ENCODE results near the gene PRPF40A. TPM values are rescaled to one million over a fixed set of nuclear protein-coding genes. Genes with fewer than 3 reads are reported as not detected.

PRPF40A gene
- total RNA-seq, 2 donors from 2014 or later: 62.0 to 133 TPM

GRCh38 chr2:152676461-152676860, 40.8 kb downstream of the PRPF40A start:
- peaks cover 32% of the 10 kb centered on the region for H3K36me3 ChIP-seq
- H3K4me1 ChIP-seq (ENCODE audit: control insufficient read depth in 1 of 2, low read depth in 2 of 2): no peaks in the 10 kb centered on the region
- H3K4me3 ChIP-seq: no peak overlapping the region
- H3K27me3 ChIP-seq (replicated peaks; ENCODE audit: insufficient read depth): no peaks in the 10 kb centered on the region
- no peak overlapping the region for H3K27ac ChIP-seq
- no peaks in the 10 kb centered on the region for H3K9me3 ChIP-seq
- DNase-seq (ENCODE audit: low spot score) (no peak), ATAC-seq (ENCODE audit: insufficient number of reproducible peaks, low FRiP score, low read depth) (no peak)
- no peak for TF ChIP-seq CTCF (IDR thresholded peaks at IDR 0.05)

DNA sequence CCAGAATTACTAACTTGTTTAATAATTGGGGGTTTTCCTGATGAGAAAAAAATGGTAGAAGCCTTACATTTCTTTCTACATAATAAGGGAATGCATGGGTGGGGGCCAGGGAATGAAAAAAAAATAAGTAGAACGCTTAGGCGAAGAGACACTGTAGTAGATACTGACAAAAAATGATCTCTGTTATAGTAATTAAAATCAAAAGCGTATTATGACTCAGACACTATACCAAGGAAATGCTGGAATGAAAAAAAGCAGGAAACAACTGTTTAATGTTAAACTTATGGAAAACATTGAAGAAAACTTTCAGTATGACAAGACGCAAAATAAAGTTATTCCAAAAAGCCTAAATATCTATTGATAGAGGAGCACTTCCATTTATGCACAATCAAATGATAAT, 42.9 kb downstream of the PRPF40A start:
- ATAC-seq (ENCODE audit: insufficient number of reproducible peaks, low FRiP score, low read depth): no peak
- Histone ChIP-seq H3K9me3 (no peaks in the 10 kb centered on the region), H3K4me3 (no peak overlapping the region), H3K36me3 (peaks cover 33% of the 10 kb centered on the region), H3K4me1 (ENCODE audit: control insufficient read depth in 1 of 2, low read depth in 2 of 2) (no peaks in the 10 kb centered on the region), H3K27ac (no peak overlapping the region), H3K27me3 (replicated peaks; ENCODE audit: insufficient read depth) (no peaks in the 10 kb centered on the region)
- no peak for DNase-seq (ENCODE audit: low spot score)
- TF ChIP-seq CTCF (IDR thresholded peaks at IDR 0.05): no peak

DNA sequence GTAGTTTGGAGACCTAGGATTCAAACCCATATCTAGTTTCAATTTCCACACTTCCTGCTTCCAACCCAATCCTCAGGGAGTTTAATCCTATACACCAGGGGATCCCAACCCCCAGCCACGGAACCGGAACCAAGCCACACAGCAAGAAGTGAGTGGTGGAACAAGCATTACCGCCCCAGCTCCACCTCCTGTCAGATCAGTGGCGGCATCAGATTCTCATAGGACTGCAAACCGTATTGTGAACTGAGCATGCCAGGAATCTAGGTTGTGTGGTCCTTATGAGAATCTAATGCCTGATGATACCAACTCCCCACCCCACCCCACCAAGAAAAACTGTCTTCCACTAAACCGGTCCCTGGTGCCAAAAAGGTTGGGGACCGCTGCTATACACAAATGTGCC, 52.5 kb downstream of the PRPF40A start:
- no peak for TF ChIP-seq CTCF (IDR thresholded peaks at IDR 0.05)
- Histone ChIP-seq H3K9me3 (no peaks in the 10 kb centered on the region), H3K27me3 (replicated peaks; ENCODE audit: insufficient read depth) (no peaks in the 10 kb centered on the region), H3K4me3 (no peak overlapping the region), H3K36me3 (peaks cover 36% of the 10 kb centered on the region), H3K4me1 (ENCODE audit: control insufficient read depth in 1 of 2, low read depth in 2 of 2) (no peaks in the 10 kb centered on the region), H3K27ac (no peak overlapping the region)
- ATAC-seq (ENCODE audit: insufficient number of reproducible peaks, low FRiP score, low read depth) (no peak), DNase-seq (ENCODE audit: low spot score) (no peak)

DNA sequence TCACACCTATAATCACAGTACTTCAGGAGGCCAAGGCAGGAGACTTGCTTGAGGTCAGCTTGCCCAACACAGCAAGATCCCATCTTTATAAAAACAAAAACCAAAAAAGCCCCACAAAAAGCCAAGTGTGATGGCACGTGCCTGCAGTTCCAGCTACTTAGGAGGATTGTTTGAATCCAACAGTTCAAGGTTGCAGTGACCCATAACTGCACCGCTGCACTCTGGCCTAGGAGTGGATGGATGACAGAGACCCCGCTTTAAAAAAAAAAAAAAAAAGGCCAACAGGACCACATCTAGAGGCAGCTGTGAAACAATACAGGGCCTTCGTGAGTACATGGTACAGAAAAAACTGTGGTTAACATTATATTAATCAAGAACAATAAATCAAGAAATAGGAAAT, 56.2 kb downstream of the PRPF40A start:
- Histone ChIP-seq H3K9me3 (no peaks in the 10 kb centered on the region), H3K36me3 (peaks cover 53% of the 10 kb centered on the region), H3K27ac (no peak overlapping the region), H3K4me3 (no peak overlapping the region), H3K27me3 (replicated peaks; ENCODE audit: insufficient read depth) (no peaks in the 10 kb centered on the region), H3K4me1 (ENCODE audit: control insufficient read depth in 1 of 2, low read depth in 2 of 2) (no peaks in the 10 kb centered on the region)
- DNase-seq (ENCODE audit: low spot score): no peak
- no peak for TF ChIP-seq CTCF (IDR thresholded peaks at IDR 0.05)
- ATAC-seq (ENCODE audit: insufficient number of reproducible peaks, low FRiP score, low read depth): no peak

DNA sequence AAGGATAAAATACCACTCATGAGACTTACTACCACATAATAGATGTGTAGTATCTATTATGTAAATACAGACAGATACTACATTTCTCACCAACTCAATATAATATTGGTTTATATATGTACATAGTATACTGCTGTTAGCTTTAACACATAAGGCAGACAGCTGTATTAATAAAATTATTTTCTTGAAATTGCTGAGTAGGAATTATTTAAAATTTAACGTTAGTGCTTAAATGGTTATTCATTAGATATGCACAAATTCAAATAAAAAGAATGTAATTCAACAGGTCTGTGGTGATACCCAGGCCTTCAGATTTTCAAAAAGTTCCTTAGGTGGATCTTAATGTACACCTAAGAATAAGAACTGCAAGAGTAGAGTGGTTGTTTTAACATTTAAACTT, 59.0 kb downstream of the PRPF40A start:
- no peaks in the 10 kb centered on the region for H3K4me1 ChIP-seq (ENCODE audit: control insufficient read depth in 1 of 2, low read depth in 2 of 2)
- H3K4me3 ChIP-seq: no peak overlapping the region
- H3K27me3 ChIP-seq (replicated peaks; ENCODE audit: insufficient read depth): no peaks in the 10 kb centered on the region
- no peak for TF ChIP-seq CTCF (IDR thresholded peaks at IDR 0.05)
- ATAC-seq (ENCODE audit: insufficient number of reproducible peaks, low FRiP score, low read depth) (no peak), DNase-seq (ENCODE audit: low spot score) (no peak)
- peaks cover 51% of the 10 kb centered on the region for H3K36me3 ChIP-seq
- H3K9me3 ChIP-seq: no peaks in the 10 kb centered on the region
- no peak overlapping the region for H3K27ac ChIP-seq

Data from thoracic aorta (tissue), 2 donors.